Cardiac muscle cell (in vitro differentiated cells and primary cell): ENCODE results near the gene BAIAP2. TPM values are rescaled to one million over a fixed set of nuclear protein-coding genes. Genes with fewer than 3 reads are reported as not detected.

Experiments
- DNase-seq, 2 donors: peaks; one replicate each; pipeline versions ENCODE4 v3.0.0 to v3.0.0-alpha.2; 2010 to 2017; ENCODE audit warnings: low read depth in 1 of 2, low spot score in 1 of 2
- H3K27ac ChIP-seq: fragments of 200-600 bp; sonication (generic); 2 replicates; pipeline ENCODE4 v1.5.1; 2016
- H3K27me3 ChIP-seq: fragments of 200-600 bp; sonication (generic); 2 replicates; pipeline ENCODE4 v1.6.0; 2016; ENCODE audit warnings: control low read depth
- H3K36me3 ChIP-seq: fragments of 200-600 bp; sonication (generic); 2 replicates; pipeline ENCODE4 v1.5.1; 2016; ENCODE audit warnings: control low read depth
- H3K4me1 ChIP-seq: fragments of 200-600 bp; sonication (generic); 2 replicates; pipeline ENCODE4 v1.8.1; 2017; ENCODE audit warnings: low read depth, mild to moderate bottlenecking, mixed run types
- H3K4me3 ChIP-seq: fragments of 200-600 bp; sonication (generic); 2 replicates; pipeline ENCODE4 v1.5.1; 2016; ENCODE audit warnings: mild to moderate bottlenecking
- H3K9me3 ChIP-seq: fragments of 200-600 bp; sonication (generic); 2 replicates; pipeline ENCODE4 v1.5.1; 2017; ENCODE audit warnings: low read depth, mild to moderate bottlenecking, control low read depth
- polyA plus RNA-seq: library from polyadenylated mRNA; unstranded; fragments of >200 nt; fragmentation: Nextera tagmentation; extraction: Ambion mirVana; gene quantifications from 2 replicates; pipeline ENCODE4 v1.2.1, GENCODE V29; 2016
- total RNA-seq: library from RNA; depleted of rRNA; stranded (reverse); fragments of >200 nt; gene quantifications from 2 replicates; pipeline ENCODE4 v1.2.3, GENCODE V29; 2016
- TF ChIP-seq, protein P1 (sequence below): IDR thresholded peaks from 2 replicates; pipeline ENCODE4 v1.5.1; 2012; ENCODE audit warnings: low read depth, mild to moderate bottlenecking, low read length

BAIAP2 gene
- total and polyA plus RNA-seq, 2 experiments from 2014 or later, result 22.5 to 24.9 TPM

DNA sequence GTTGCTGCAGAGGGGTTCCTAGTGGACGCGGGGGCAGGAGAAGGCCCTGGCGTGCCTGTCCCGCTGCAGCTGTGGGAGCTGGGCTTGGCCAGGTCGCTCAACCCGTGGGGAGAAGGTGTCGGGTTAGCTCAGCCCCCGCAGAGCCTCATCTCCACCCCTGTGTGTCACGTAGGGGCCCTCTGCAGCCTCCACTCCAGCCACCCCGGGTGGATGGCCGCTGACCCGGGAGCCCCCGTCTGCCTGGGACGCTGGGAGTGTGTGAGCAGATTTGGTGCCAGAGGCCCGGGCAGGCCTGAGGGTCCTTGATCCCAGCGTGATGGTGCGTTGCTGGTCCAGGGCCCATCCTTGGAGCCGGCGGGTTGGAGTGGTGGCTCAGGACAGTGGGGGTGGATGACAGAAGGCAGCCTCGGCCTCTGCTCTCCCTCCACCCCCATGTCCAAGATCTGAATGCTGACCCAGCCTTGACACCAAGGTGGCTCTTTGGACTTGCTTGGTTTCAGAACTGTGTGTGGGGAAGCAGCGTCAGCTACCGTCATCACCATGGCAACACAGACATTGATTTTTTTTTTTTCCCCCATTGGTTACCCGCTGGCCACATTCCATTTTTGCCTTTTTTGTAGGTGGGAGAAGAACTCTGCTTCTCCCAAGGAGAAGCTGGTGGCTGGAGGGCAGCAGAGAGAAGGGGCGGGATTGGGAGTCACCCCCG, 35.7 kb downstream of the BAIAP2 start:
- TF ChIP-seq, protein P1, sequence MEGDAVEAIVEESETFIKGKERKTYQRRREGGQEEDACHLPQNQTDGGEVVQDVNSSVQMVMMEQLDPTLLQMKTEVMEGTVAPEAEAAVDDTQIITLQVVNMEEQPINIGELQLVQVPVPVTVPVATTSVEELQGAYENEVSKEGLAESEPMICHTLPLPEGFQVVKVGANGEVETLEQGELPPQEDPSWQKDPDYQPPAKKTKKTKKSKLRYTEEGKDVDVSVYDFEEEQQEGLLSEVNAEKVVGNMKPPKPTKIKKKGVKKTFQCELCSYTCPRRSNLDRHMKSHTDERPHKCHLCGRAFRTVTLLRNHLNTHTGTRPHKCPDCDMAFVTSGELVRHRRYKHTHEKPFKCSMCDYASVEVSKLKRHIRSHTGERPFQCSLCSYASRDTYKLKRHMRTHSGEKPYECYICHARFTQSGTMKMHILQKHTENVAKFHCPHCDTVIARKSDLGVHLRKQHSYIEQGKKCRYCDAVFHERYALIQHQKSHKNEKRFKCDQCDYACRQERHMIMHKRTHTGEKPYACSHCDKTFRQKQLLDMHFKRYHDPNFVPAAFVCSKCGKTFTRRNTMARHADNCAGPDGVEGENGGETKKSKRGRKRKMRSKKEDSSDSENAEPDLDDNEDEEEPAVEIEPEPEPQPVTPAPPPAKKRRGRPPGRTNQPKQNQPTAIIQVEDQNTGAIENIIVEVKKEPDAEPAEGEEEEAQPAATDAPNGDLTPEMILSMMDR, result no peak
- Histone ChIP-seq H3K27ac (no peak overlapping the region), H3K27me3 (no peaks in the 10 kb centered on the region), H3K9me3 (no peaks in the 10 kb centered on the region), H3K36me3 (no peaks in the 10 kb centered on the region), H3K4me1 (no peaks in the 10 kb centered on the region), H3K4me3 (no peak overlapping the region)
- DNase-seq, result no peak

DNA sequence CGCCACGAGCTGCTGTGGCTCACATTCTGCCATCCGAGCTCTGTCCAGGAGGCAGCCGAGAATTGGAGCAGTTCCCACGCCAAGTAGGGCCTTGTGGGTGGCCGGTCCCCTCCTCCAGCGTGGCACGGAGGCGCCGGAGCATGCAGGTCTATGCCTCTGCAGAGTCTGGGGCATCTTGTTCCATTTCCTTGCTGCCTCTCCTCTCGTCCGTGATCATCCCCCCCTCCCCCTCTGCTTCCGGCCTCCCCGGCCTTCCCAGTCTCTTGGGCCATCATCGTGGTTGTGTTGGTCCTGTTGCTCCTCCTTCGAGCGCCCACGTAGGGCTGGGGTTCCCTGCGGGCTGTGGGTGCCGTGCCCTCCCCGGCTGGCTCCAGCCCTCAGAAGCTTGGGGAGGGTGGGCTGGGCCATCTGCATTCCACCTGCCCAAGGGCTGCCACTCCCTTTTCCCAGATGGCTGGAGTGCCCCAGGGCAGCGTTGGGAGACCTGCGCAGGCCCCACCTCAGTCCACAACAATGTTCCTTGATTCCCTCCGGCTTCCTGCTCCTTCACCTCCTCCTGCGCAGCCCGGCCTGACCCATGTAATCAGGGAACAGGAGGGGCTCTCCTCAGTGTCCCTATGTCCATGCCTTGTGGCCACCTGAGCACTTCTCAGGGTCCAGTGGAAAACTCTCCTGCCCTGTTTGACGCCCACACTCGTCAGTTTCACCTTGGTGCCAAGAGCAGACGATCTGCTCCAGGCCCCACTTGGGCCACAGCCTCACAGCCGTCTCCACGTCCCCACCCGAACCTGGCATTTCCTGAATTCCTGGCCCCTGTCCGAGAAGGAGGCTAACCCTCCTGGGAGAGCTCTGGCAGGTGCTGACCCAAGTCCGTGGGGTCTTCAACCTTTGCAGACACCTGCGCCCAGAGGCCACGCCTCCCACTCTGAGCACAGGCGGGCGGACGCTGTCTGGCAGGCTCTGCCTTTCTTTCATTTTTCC, 37.1 kb downstream of the BAIAP2 start:
- H3K27ac ChIP-seq, result no peak overlapping the region
- no peaks in the 10 kb centered on the region for H3K4me1 ChIP-seq

GRCh38 chr17:81073967-81074839, 39.3 kb downstream of the BAIAP2 start:
- no peaks in the 10 kb centered on the region for H3K9me3 ChIP-seq
- H3K4me1 ChIP-seq, result no peaks in the 10 kb centered on the region
- no peak overlapping the region for H3K4me3 ChIP-seq
- TF ChIP-seq, protein P1, result no peak
- no peak overlapping the region for H3K27ac ChIP-seq
- no peaks in the 10 kb centered on the region for H3K27me3 ChIP-seq
- DNase-seq, result no peak
- no peaks in the 10 kb centered on the region for H3K36me3 ChIP-seq

More for the DNA sequence above, 37.1 kb downstream of the BAIAP2 start:
- no peaks in the 10 kb centered on the region for H3K27me3 ChIP-seq
- no peaks in the 10 kb centered on the region for H3K36me3 ChIP-seq
- no peak for DNase-seq
- H3K9me3 ChIP-seq, result no peaks in the 10 kb centered on the region
- TF ChIP-seq, protein P1, result no peak
- H3K4me3 ChIP-seq, result no peak overlapping the region

- H3K27ac ChIP-seq, result no peak overlapping the region
- TF ChIP-seq, protein P1, result no peak
- no peaks in the 10 kb centered on the region for H3K9me3 ChIP-seq
- no peak for DNase-seq
- H3K4me1 ChIP-seq, result no peaks in the 10 kb centered on the region
- no peak overlapping the region for H3K4me3 ChIP-seq
- H3K36me3 ChIP-seq, result no peaks in the 10 kb centered on the region
- H3K27me3 ChIP-seq, result no peaks in the 10 kb centered on the region
Observed at GRCh38 chr17:81074875-81075274, 39.9 kb downstream of the BAIAP2 start.

DNA sequence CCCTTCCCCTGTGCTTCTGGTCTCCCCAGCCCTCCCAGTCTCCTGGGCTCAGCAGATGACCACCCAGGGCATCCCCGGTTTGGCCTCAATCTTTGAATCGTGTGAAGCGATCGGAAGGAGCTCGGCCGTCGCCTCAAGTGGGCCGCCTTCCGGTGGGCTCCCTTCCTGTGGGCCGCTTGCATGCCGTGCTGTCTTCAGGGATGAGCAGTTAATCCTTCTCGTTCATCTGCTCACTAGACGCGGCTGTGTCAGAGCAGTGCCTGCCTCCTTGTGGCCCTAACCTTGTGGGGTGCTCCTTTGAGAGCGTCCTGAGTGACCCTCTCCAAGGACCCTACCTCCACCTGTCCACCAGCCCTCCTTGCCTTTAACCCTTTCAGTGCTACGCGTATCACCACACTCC, 40.4 kb downstream of the BAIAP2 start:
- Histone ChIP-seq H3K4me1 (no peaks in the 10 kb centered on the region), H3K36me3 (no peaks in the 10 kb centered on the region), H3K27ac (no peak overlapping the region), H3K27me3 (no peaks in the 10 kb centered on the region), H3K9me3 (no peaks in the 10 kb centered on the region), H3K4me3 (no peak overlapping the region)
- DNase-seq, result no peak
- TF ChIP-seq, protein P1, result no peak
